K562 (cell line): Measurements from ENCODE around the gene LAMA5. TPM values are rescaled to one million over a fixed set of nuclear protein-coding genes. Genes with fewer than 3 reads are reported as not detected.
A peak's percentile ranks its signal among the peaks of the same experiment; 100 is the strongest.

ENCODE experiments used
- ATAC-seq: fragments of 200-7000 bp; cut with Tn5 transposase; 3 replicates; pipeline ENCODE4 v1.9.1; 2020; ENCODE audit warnings: moderate library complexity
- BruUV-seq: library from RNA; stranded (reverse); fragments of 400-500 nt; replicated peaks from 2 replicates; lab custom pipeline; 2021; lab: Mats Ljungman, UMichigan
- CTCF ChIA-PET: fragments of 300-600 bp; formaldehyde crosslinking; extraction: SDS; loops from one replicate; lab custom pipeline; 2021; ENCODE audit warnings: low intra/inter-chr PET ratio; lab: Yijun Ruan, JAX
- POLR2A ChIA-PET: fragments of 300-600, 350-650 bp; sonication (Branson Sonifier 250); formaldehyde crosslinking; extraction: SDS; loops from one replicate; lab custom pipeline; 2021; ENCODE audit warnings: antibody characterized with exemption, inconsistent platforms; lab: Yijun Ruan, JAX
- DNase-seq, 4 experiments: peaks; one replicate each; pipeline versions ENCODE4 v3.0.0 to v3.0.0-alpha.2; 2011 to 2018; ENCODE audit warnings: low spot score in 3 of 4, mixed read lengths in 3 of 4; ENCODE audit errors: extremely low read depth in 1 of 4
- FAIRE-seq: peaks from 2 replicates; lab custom pipeline; 2011; peaks lifted over from hg19 to GRCh38; lab: Jason Lieb, UNC
- H2AFZ ChIP-seq: 2 replicates; pipeline ENCODE4 v1.6.0; 2011; ENCODE audit warnings: low read depth, low read length, control low read depth, inconsistent platforms
- H3K27ac ChIP-seq: fragments of 200-600 bp; 3 replicates; pipeline ENCODE4 v1.8.0; 2011; ENCODE audit warnings: low read depth, mild to moderate bottlenecking, control low read depth, inconsistent platforms, low read length, moderate library complexity, mixed read lengths; ENCODE audit errors: extremely low read depth
- H3K27me3 ChIP-seq, 2 experiments: fragments of 300-600 bp in 1 of 2; 2 replicates in 1 of 2; 3 replicates in 1 of 2; pipeline versions ENCODE4 v1.6.0 to v1.8.0; 2011; ENCODE audit warnings: inconsistent platforms in 2 of 2, low read length in 2 of 2, mild to moderate bottlenecking in 1 of 2, mixed read lengths in 1 of 2, moderate library complexity in 1 of 2; ENCODE audit not compliant: control insufficient read depth in 2 of 2, insufficient read depth in 2 of 2
- H3K36me3 ChIP-seq: fragments of 300-600 bp; 3 replicates; pipeline ENCODE4 v1.8.0; 2011; ENCODE audit warnings: mild to moderate bottlenecking, low read length, inconsistent platforms; ENCODE audit not compliant: control insufficient read depth, insufficient read depth
- H3K4me1 ChIP-seq, 2 experiments: fragments of 200-600 bp in 1 of 2; replicated peaks in 1 of 2; 2 replicates in 1 of 2; 3 replicates in 1 of 2; pipeline versions ENCODE4 v1.5.1 to v1.8.0; 2011; ENCODE audit warnings: inconsistent platforms in 2 of 2, low read length in 2 of 2, mild to moderate bottlenecking in 1 of 2, mixed read lengths in 1 of 2, moderate library complexity in 1 of 2; ENCODE audit not compliant: control insufficient read depth in 2 of 2, insufficient read depth in 2 of 2
- H3K4me2 ChIP-seq: 2 replicates; pipeline ENCODE4 v1.6.1; 2011; ENCODE audit warnings: low read length, control low read depth, inconsistent platforms, mixed read lengths; ENCODE audit not compliant: insufficient read depth
- H3K4me3 ChIP-seq: fragments of 200-600 bp; sonication (generic), shearing (Covaris generic); 2 replicates; pipeline ENCODE4 v1.5.1; 2016; ENCODE audit warnings: control low read depth, inconsistent platforms
- H3K79me2 ChIP-seq: fragments of 200-600 bp; 3 replicates; pipeline ENCODE4 v1.8.0; 2011; ENCODE audit warnings: low read length, inconsistent platforms; ENCODE audit not compliant: control insufficient read depth, insufficient read depth
- H3K9ac ChIP-seq, 2 experiments: 2 replicates each; pipeline versions ENCODE4 v1.6.0 to v1.6.1; 2011; ENCODE audit warnings: low read depth in 2 of 2, low read length in 2 of 2, control low read depth in 1 of 2, inconsistent platforms in 1 of 2, mild to moderate bottlenecking in 1 of 2, mixed read lengths in 1 of 2; ENCODE audit not compliant: insufficient read depth in 1 of 2
- H3K9me1 ChIP-seq: one replicate; pipeline ENCODE4 v1.6.0; 2011; ENCODE audit warnings: inconsistent platforms, mild to moderate bottlenecking, low read length, moderate library complexity; ENCODE audit not compliant: control insufficient read depth, insufficient read depth
- H3K9me3 ChIP-seq: replicated peaks from 2 replicates; pipeline ENCODE4 v1.5.1; 2011; ENCODE audit warnings: low read depth, low read length, inconsistent platforms; ENCODE audit not compliant: control insufficient read depth, insufficient read depth
- H4K20me1 ChIP-seq: replicated peaks from 2 replicates; pipeline ENCODE4 v1.6.1; 2011; ENCODE audit warnings: low read length, inconsistent platforms, mixed read lengths; ENCODE audit not compliant: control insufficient read depth, insufficient read depth
- ATF3 ChIP-seq, 2 experiments: fragments of 450-650 bp in 1 of 2; sonication (generic) in 1 of 2; formaldehyde crosslinking in 1 of 2; IDR thresholded peaks in 1 of 2; conservative IDR thresholded peaks in 1 of 2; 2 replicates each; pipeline versions ENCODE4 v1.6.1 to v1.8.1; 2016 to 2023; ENCODE audit warnings: mild to moderate bottlenecking in 2 of 2, moderate library complexity in 2 of 2, inconsistent platforms in 1 of 2, missing genetic modification reagents in 1 of 2
- CXXC5 ChIP-seq: fragments of 250-450 bp; sonication (Bioruptor Pico); IDR thresholded peaks from 2 replicates; pipeline ENCODE4 v1.8.0; 2022; ENCODE audit warnings: inconsistent platforms, mild to moderate bottlenecking, moderate library complexity
- ESRRB ChIP-seq: fragments of 250-450 bp; sonication (Bioruptor Pico); IDR thresholded peaks from 2 replicates; pipeline ENCODE4 v1.5.0; 2020; ENCODE audit warnings: mild to moderate bottlenecking, moderate library complexity, borderline replicate concordance
- GABPA ChIP-seq: fragments of 200-800 bp; sonication (Bioruptor generic); conservative IDR thresholded peaks from 2 replicates; pipeline ENCODE4 v1.6.1; 2016; ENCODE audit warnings: low read depth, missing genetic modification characterization, missing compliant biosample characterization
- MCM7 ChIP-seq, 2 experiments: fragments of 450-650 bp; IDR thresholded peaks; 2 replicates each; pipeline ENCODE4 v1.6.1; 2016 to 2018
- MYNN ChIP-seq, 2 experiments: sonication (generic); formaldehyde crosslinking in 1 of 2; IDR thresholded peaks; 2 replicates each; pipeline versions ENCODE4 v1.5.0 to v1.6.1; 2016 to 2020; ENCODE audit warnings: antibody characterized with exemption in 1 of 2, missing genetic modification reagents in 1 of 2
- NCOA1 ChIP-seq: fragments of 450-650 bp; IDR thresholded peaks from 2 replicates; pipeline ENCODE4 v1.6.1; 2016; ENCODE audit warnings: low read depth
- NFE2 ChIP-seq: IDR thresholded peaks from 2 replicates; pipeline ENCODE4 v1.6.1; 2014; ENCODE audit warnings: antibody characterized with exemption, low read depth
- PKNOX1 ChIP-seq: fragments of 450-650 bp; IDR thresholded peaks from 2 replicates; pipeline ENCODE4 v1.6.1; 2016
- PRDM10 ChIP-seq: fragments of 450-650 bp; IDR thresholded peaks from 2 replicates; pipeline ENCODE4 v1.6.1; 2018; ENCODE audit not compliant: partially characterized antibody
- RFX7 ChIP-seq: fragments of 250-450 bp; sonication (Bioruptor Pico); IDR thresholded peaks from 2 replicates; pipeline ENCODE4 v1.5.1; 2021; ENCODE audit warnings: mild to moderate bottlenecking
- TOE1 ChIP-seq, 2 experiments: fragments of 450-650 bp in 1 of 2; sonication (generic) in 1 of 2; formaldehyde crosslinking in 1 of 2; IDR thresholded peaks; 2 replicates each; pipeline versions ENCODE4 v1.7.1 to v1.8.0; 2016 to 2022; ENCODE audit warnings: borderline replicate concordance in 2 of 2, mild to moderate bottlenecking in 2 of 2, antibody characterized with exemption in 1 of 2, inconsistent platforms in 1 of 2, low read depth in 1 of 2, missing genetic modification reagents in 1 of 2, moderate library complexity in 1 of 2
- ZNF121 ChIP-seq: sonication (generic); formaldehyde crosslinking; conservative IDR thresholded peaks from 2 replicates; pipeline ENCODE4 v1.8.0; 2022; ENCODE audit warnings: missing genetic modification reagents
- ZNF24 ChIP-seq: fragments of 450-650 bp; IDR thresholded peaks from 2 replicates; pipeline ENCODE4 v1.6.1; 2016
- WGBS: fragments of 100-300 bp; shearing (Covaris generic); methylation state at CpG from one replicate; pipeline ENCODE4 v1.1.6; 2016; ENCODE audit warnings: low coverage, mixed read lengths; ENCODE audit not compliant: insufficient coverage; ENCODE audit errors: missing lambda C conversion rate; 5-methylcytosine and 5-hydroxymethylcytosine counted together
- in situ Hi-C: fragments of 300-500 bp; cut with MboI; formaldehyde crosslinking; loops from 4 replicates; pipeline ENCODE4 v1.15.0; 2018; ENCODE audit warnings: inconsistent platforms, mixed read lengths
- intact Hi-C: fragments of 100-400 bp; cut with micrococcal nuclease; formaldehyde crosslinking; loops from 2 replicates; pipeline ENCODE4 v1.14.2; 2022
- polyA plus RNA-seq, 8 experiments: library from polyadenylated mRNA; depleted of rRNA in 4 of 8; stranded (reverse) in 5 of 8; unstranded in 3 of 8; fragments of >200 nt; fragmentation: Nextera tagmentation in 2 of 8; fragmentation: Illumina TruSeq in 1 of 8; extraction: Ambion mirVana in 2 of 8; extraction: Trizol in 1 of 8; gene quantifications; 2 replicates each; pipeline versions ENCODE4 v1.2.1 to v1.2.3, GENCODE V29; 2011 to 2014; ENCODE audit warnings: inconsistent platforms in 1 of 8, missing spikeins in 1 of 8
- total RNA-seq, 7 experiments: library from RNA; depleted of rRNA in 6 of 7; stranded (reverse); fragments of >200 nt in 6 of 7; fragmentation: Illumina TruSeq in 2 of 7; extraction: Trizol in 2 of 7; gene quantifications; 2 replicates each; pipeline versions ENCODE4 v1.2.1 to v1.2.3, GENCODE V29; 2011 to 2021; ENCODE audit warnings: low replicate concordance in 1 of 7

LAMA5 gene
- total and polyA plus RNA-seq, 9 of the 15 experiments (the other 6 are each of a cell fraction or from before 2014, with no cell fraction given), result 0.31 to 101 (median 7.8) TPM

- peak in 1 of 4 experiments; percentile 55 for DNase-seq
- H4K20me1 ChIP-seq, result 0 out of 2 replicates have a peak, but pooled peaks cover 3% of the 10 kb centered on the region
- H3K9me1 ChIP-seq, result no peaks in the 10 kb centered on the region
- CTCF ChIA-PET, result no interaction called here
- no peak overlapping the region for H3K4me3 ChIP-seq
- intact Hi-C loops, result loop anchor here (10.0 kb wide), 1 partner anchor 236 kb away; the partner anchor contains the start of genes PSMA7 and SS18L1
- H3K9me3 ChIP-seq, result peaks cover 2% of the 10 kb centered on the region; the same call in 1 of the 2 replicates
- ATAC-seq, result 0 out of 3 replicates have a peak, but pooled peaks have one; percentile 4
- 70% methylated on average over 11 of the region's 16 CpGs for WGBS
- H3K36me3 ChIP-seq, result peaks cover 28% of the 10 kb centered on the region
- peak overlapping the region in 1 of 2 experiments; percentile 69; a peak in 1 of 4 replicates for H3K9ac ChIP-seq
- H3K27me3 ChIP-seq, result no peaks in the 10 kb centered on the region
- no peak overlapping the region for H2AFZ ChIP-seq
- in situ Hi-C loops, result no loop called here
- peaks cover 2 to 45% of the 10 kb centered on the region in 2 experiments; a peak in 3 of 5 replicates for H3K4me1 ChIP-seq
- no peak for TF ChIP-seq CXXC5
- 0 out of 2 replicates have a peak, but pooled peaks have one; percentile 26 for TF ChIP-seq MYNN (IDR thresholded peaks at IDR 0.05)
- no peak for TF ChIP-seq MYNN (CRISPR knock-in tag; IDR thresholded peaks at IDR 0.05)
- peak; percentile 74 for TF ChIP-seq PRDM10
- no peak for TF ChIP-seq RFX7 (CRISPR knock-in tag)
- TF ChIP-seq GABPA, result no peak
- no peak for TF ChIP-seq ZNF121
- no peak for TF ChIP-seq MCM7 (IDR thresholded peaks at IDR 0.05)
- no peak for TF ChIP-seq ESRRB (CRISPR knock-in tag)
- no peak for TF ChIP-seq NFE2
- TF ChIP-seq ATF3 (IDR thresholded peaks at IDR 0.05), result peak; percentile 41; the same call in 1 of the 2 replicates
- no peak for TF ChIP-seq ATF3 (CRISPR knock-in tag; conservative IDR thresholded peaks at IDR 0.05)
- TF ChIP-seq PKNOX1, result peak; percentile 25; the same call in 1 of the 2 replicates
- TF ChIP-seq NCOA1, result no peak
- TF ChIP-seq ZNF24, result no peak
- no peak for TF ChIP-seq TOE1 (IDR thresholded peaks at IDR 0.05; ENCODE audit: borderline replicate concordance)
- no peak for TF ChIP-seq TOE1 (CRISPR knock-in tag; IDR thresholded peaks at IDR 0.05; ENCODE audit: borderline replicate concordance, low read depth)
- POLR2A ChIA-PET, result interaction anchor here (1.3 kb wide), 1 partner anchor 13 kb away, joined by 8 read pairs; no protein-coding TSS in a partner anchor
- BruUV-seq, result no TSS peak
- peak overlapping the region; percentile 55 for H3K27ac ChIP-seq
- no peak overlapping the region for H3K4me2 ChIP-seq
- peak; percentile 35 for FAIRE-seq
- peaks cover 24% of the 10 kb centered on the region for H3K79me2 ChIP-seq
These were observed 14.2 kb upstream of the LAMA5 start for GRCh38 chr20:62381202-62381797.
